Type B pancreatic cell (in vitro differentiated cells): ENCODE data around the gene AVL9. TPM values are rescaled to one million over a fixed set of nuclear protein-coding genes. Genes with fewer than 3 reads are reported as not detected.

ENCODE experiments used
- DNase-seq: peaks from one replicate; pipeline ENCODE4 v3.0.0; 2021; ENCODE audit warnings: mixed read lengths; ENCODE audit not compliant: unreplicated experiment; ENCODE audit errors: extremely low spot score
- H3K27ac Mint-ChIP-seq: 2 replicates; pipeline ENCODE4 v1.8.0; 2021; ENCODE audit warnings: mild to moderate bottlenecking, mixed read lengths
- H3K27me3 Mint-ChIP-seq: 2 replicates; pipeline ENCODE4 v1.8.0; 2021; ENCODE audit warnings: mixed read lengths
- H3K36me3 Mint-ChIP-seq: 2 replicates; pipeline ENCODE4 v1.8.0; 2021; ENCODE audit warnings: mixed read lengths
- H3K4me1 Mint-ChIP-seq: one replicate; pipeline ENCODE4 v1.8.0; 2021; ENCODE audit warnings: mixed read lengths; ENCODE audit not compliant: unreplicated experiment
- H3K4me3 Mint-ChIP-seq: 2 replicates; pipeline ENCODE4 v1.8.0; 2021; ENCODE audit warnings: mild to moderate bottlenecking, mixed read lengths
- H3K9me3 Mint-ChIP-seq: 2 replicates; pipeline ENCODE4 v1.8.0; 2021; ENCODE audit warnings: mixed read lengths
- CTCF ChIP-seq: fragments of 200-600 bp; sonication (generic); conservative IDR thresholded peaks from 2 replicates; pipeline ENCODE4 v1.5.0; 2021; ENCODE audit warnings: antibody characterized with exemption, mild to moderate bottlenecking
- total RNA-seq: library from RNA; stranded (reverse); gene quantifications from 2 replicates; pipeline ENCODE4 v1.2.1, GENCODE V29; 2021; ENCODE audit warnings: low replicate concordance

AVL9 gene
- total RNA-seq, 1 donor from 2014 or later = 35.2 TPM

DNA sequence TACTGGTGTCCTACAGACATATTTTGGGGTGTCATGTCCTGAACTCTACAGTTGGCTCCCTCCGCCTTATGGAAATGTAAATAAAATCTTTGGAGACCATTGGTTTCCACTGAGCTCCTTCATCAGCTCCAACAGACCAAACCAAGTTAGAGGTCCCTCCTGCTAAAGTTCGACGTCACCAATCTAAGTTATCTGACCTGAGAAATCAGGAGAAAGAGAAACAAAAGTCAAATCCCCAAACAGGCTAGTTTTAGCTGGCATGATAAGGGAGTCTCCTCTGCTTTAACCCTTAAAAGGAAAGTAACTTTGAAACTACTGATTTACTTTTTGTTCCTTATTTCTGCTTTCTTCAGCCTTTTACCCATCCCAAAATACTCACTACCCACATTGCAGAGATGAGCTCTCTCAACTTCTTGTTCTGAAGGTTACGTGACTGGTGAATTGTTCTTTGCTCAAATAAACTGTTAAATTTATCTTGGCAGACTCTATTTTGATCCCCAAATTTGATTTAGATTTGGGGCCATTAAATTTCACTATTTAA lies 39.9 kb downstream of the AVL9 start:
- H3K9me3 Mint-ChIP-seq = no peaks in the 10 kb centered on the region
- TF ChIP-seq CTCF = no peak
- no peak overlapping the region for H3K4me3 Mint-ChIP-seq
- no peak for DNase-seq
- H3K4me1 Mint-ChIP-seq = peaks cover 11% of the 10 kb centered on the region
- no peaks in the 10 kb centered on the region for H3K27me3 Mint-ChIP-seq
- H3K36me3 Mint-ChIP-seq = peaks cover 4% of the 10 kb centered on the region
- no peak overlapping the region for H3K27ac Mint-ChIP-seq

DNA sequence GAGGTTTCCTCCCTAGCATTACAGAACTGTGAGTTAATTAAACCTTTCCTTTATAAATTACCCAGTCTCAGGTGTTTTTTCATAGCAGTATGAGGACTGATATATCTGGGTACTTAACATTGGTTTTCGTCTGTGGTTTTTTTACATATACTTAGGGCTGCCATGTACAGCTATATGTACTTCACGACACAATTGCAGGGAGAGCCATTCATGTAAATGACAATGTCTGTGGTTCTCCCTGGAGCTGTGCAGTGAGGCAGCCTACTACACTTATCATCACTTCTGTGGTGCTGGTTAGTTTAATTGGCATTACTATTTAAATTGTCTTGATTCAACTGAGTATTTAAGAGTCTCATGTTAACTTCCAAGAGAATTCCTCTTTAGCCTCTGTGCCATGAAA lies 40.7 kb downstream of the AVL9 start:
- H3K4me1 Mint-ChIP-seq = peaks cover 11% of the 10 kb centered on the region
- H3K36me3 Mint-ChIP-seq = peaks cover 4% of the 10 kb centered on the region
- no peaks in the 10 kb centered on the region for H3K9me3 Mint-ChIP-seq
- H3K4me3 Mint-ChIP-seq = no peak overlapping the region
- TF ChIP-seq CTCF = no peak
- no peak for DNase-seq
- no peaks in the 10 kb centered on the region for H3K27me3 Mint-ChIP-seq
- H3K27ac Mint-ChIP-seq = no peak overlapping the region

DNA sequence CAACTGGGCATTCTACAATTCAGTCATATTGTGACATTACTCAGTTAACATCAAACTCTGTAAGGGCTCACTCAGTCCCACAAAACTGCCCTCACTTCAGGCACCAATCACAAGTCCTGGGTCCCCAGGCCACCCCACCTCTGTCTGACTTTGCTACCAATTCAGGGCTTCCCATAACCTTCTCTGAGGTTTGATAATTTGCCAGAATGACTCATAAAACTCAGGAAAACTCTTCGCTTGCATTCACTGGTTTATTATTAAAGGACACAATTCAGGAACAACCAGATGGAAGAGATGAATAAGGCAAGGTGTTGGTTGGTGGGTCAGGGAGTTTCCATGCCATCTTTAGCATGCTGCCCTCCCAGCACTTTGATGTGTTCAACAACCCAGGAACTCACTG lies 41.3 kb downstream of the AVL9 start:
- no peak for DNase-seq
- Mint-ChIP-seq H3K9me3 (no peaks in the 10 kb centered on the region), H3K27me3 (no peaks in the 10 kb centered on the region), H3K4me3 (no peak overlapping the region), H3K27ac (no peak overlapping the region), H3K4me1 (peaks cover 11% of the 10 kb centered on the region), H3K36me3 (peaks cover 4% of the 10 kb centered on the region)
- no peak for TF ChIP-seq CTCF

- Mint-ChIP-seq H3K9me3 (no peaks in the 10 kb centered on the region), H3K4me3 (no peak overlapping the region)
Measured at GRCh38 chr7:32537760-32538159, 42.5 kb downstream of the AVL9 start.

GRCh38 chr7:32539366-32539765 lies 44.1 kb downstream of the AVL9 start:
- DNase-seq = no peak
- H3K36me3 Mint-ChIP-seq = peaks cover 12% of the 10 kb centered on the region
- H3K9me3 Mint-ChIP-seq = no peaks in the 10 kb centered on the region
- H3K27me3 Mint-ChIP-seq = no peaks in the 10 kb centered on the region
- no peak for TF ChIP-seq CTCF
- no peak overlapping the region for H3K27ac Mint-ChIP-seq
- no peak overlapping the region for H3K4me3 Mint-ChIP-seq
- H3K4me1 Mint-ChIP-seq = no peaks in the 10 kb centered on the region

More at GRCh38 chr7:32537760-32538159, 42.5 kb downstream of the AVL9 start:
- TF ChIP-seq CTCF = no peak
- Mint-ChIP-seq H3K36me3 (peaks cover 4% of the 10 kb centered on the region), H3K4me1 (peaks cover 6% of the 10 kb centered on the region), H3K27me3 (no peaks in the 10 kb centered on the region), H3K27ac (no peak overlapping the region)
- DNase-seq = no peak
